HEK293T (cell line): ENCODE results near the gene LTA.

Experiments
- CTCF ChIA-PET: fragments of 350-600 bp; formaldehyde crosslinking; extraction: SDS; loops from one replicate; lab custom pipeline; 2021; ENCODE audit warnings: antibody characterized with exemption, inconsistent platforms; lab: Yijun Ruan, JAX
- POLR2A ChIA-PET: fragments of 350-600 bp; formaldehyde crosslinking; extraction: SDS; loops from one replicate; lab custom pipeline; 2020; ENCODE audit warnings: antibody characterized with exemption, inconsistent platforms; lab: Yijun Ruan, JAX
- DNase-seq: peaks from one replicate; pipeline ENCODE4 v3.0.0; 2012; ENCODE audit warnings: mixed read lengths; ENCODE audit errors: extremely low spot score
- ARNT ChIP-seq: fragments of 450-650 bp; IDR thresholded peaks from 2 replicates; pipeline ENCODE4 v1.6.1; 2017; ENCODE audit warnings: mild to moderate bottlenecking
- BHLHE40 ChIP-seq: fragments of 450-650 bp; IDR thresholded peaks from 2 replicates; pipeline ENCODE4 v1.6.1; 2016; ENCODE audit warnings: mild to moderate bottlenecking, moderate library complexity, borderline replicate concordance
- CTBP1 ChIP-seq: fragments of 450-650 bp; IDR thresholded peaks from 2 replicates; pipeline ENCODE4 v1.6.1; 2016; ENCODE audit warnings: borderline replicate concordance
- ELF4 ChIP-seq: fragments of 450-650 bp; IDR thresholded peaks from 2 replicates; pipeline ENCODE4 v1.6.1; 2017; ENCODE audit warnings: antibody characterized with exemption
- FOXA1 ChIP-seq: fragments of 450-650 bp; IDR thresholded peaks from 2 replicates; pipeline ENCODE4 v1.6.1; 2016; ENCODE audit warnings: mild to moderate bottlenecking
- FOXK2 ChIP-seq: fragments of 450-650 bp; IDR thresholded peaks from 2 replicates; pipeline ENCODE4 v1.6.1; 2016; ENCODE audit warnings: mild to moderate bottlenecking
- FOXM1 ChIP-seq: fragments of 450-650 bp; IDR thresholded peaks from 2 replicates; pipeline ENCODE4 v1.6.1; 2017; ENCODE audit warnings: mild to moderate bottlenecking, borderline replicate concordance
- HDGF ChIP-seq: fragments of 450-650 bp; IDR thresholded peaks from 2 replicates; pipeline ENCODE4 v1.6.1; 2017; ENCODE audit warnings: antibody characterized with exemption, borderline replicate concordance
- L3MBTL2 ChIP-seq: fragments of 450-650 bp; conservative IDR thresholded peaks from 2 replicates; pipeline ENCODE4 v1.6.1; 2016; ENCODE audit warnings: mild to moderate bottlenecking
- LEF1 ChIP-seq: fragments of 450-650 bp; IDR thresholded peaks from 2 replicates; pipeline ENCODE4 v1.6.1; 2017; ENCODE audit warnings: mild to moderate bottlenecking, borderline replicate concordance
- NFRKB ChIP-seq: fragments of 450-650 bp; IDR thresholded peaks from 2 replicates; pipeline ENCODE4 v1.6.1; 2016; ENCODE audit warnings: mild to moderate bottlenecking, moderate library complexity
- SP1 ChIP-seq: fragments of 450-650 bp; IDR thresholded peaks from 2 replicates; pipeline ENCODE4 v1.6.1; 2017
- SUZ12 ChIP-seq: fragments of 450-650 bp; IDR thresholded peaks from 2 replicates; pipeline ENCODE4 v1.6.1; 2016; ENCODE audit warnings: mild to moderate bottlenecking
- TARDBP ChIP-seq: fragments of 450-650 bp; IDR thresholded peaks from 2 replicates; pipeline ENCODE4 v1.6.1; 2016
- ZNF384 ChIP-seq: fragments of 450-650 bp; IDR thresholded peaks from 2 replicates; pipeline ENCODE4 v1.6.1; 2016
- TF ChIP-seq, protein P1 (sequence below): fragments of 450-650 bp; IDR thresholded peaks from 2 replicates; pipeline ENCODE4 v1.6.1; 2016

Gene LTA

GRCh38 chr6:31577579-31577966 is 5.5 kb downstream of the LTA start:
- no peak for TF ChIP-seq FOXM1
- TF ChIP-seq HDGF = no peak
- TF ChIP-seq ARNT = no peak
- TF ChIP-seq NFRKB = no peak
- no peak for TF ChIP-seq TARDBP
- TF ChIP-seq, protein P1, sequence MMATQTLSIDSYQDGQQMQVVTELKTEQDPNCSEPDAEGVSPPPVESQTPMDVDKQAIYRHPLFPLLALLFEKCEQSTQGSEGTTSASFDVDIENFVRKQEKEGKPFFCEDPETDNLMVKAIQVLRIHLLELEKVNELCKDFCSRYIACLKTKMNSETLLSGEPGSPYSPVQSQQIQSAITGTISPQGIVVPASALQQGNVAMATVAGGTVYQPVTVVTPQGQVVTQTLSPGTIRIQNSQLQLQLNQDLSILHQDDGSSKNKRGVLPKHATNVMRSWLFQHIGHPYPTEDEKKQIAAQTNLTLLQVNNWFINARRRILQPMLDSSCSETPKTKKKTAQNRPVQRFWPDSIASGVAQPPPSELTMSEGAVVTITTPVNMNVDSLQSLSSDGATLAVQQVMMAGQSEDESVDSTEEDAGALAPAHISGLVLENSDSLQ = no peak
- no peak for TF ChIP-seq ZNF384
- TF ChIP-seq L3MBTL2 = no peak
- TF ChIP-seq LEF1 = no peak
- no peak for TF ChIP-seq ELF4
- TF ChIP-seq SUZ12 = no peak
- no peak for TF ChIP-seq SP1
- no peak for TF ChIP-seq FOXK2
- TF ChIP-seq BHLHE40 = no peak
- DNase-seq = no peak
- CTCF ChIA-PET = interaction anchor here (1.3 to 13.5 kb wide), 2 partner anchors 9 to 19 kb away, joined by 4 to 149 read pairs; partner anchors contain the start of genes LST1 and NCR3
- POLR2A ChIA-PET = interaction anchor here (0.8 to 1.3 kb wide), 3 partner anchors 11 to 30 kb away, joined by 3 read pairs; partner anchors contain the start of gene NFKBIL1

- POLR2A ChIA-PET = interaction anchor here (0.8 to 1.3 kb wide), 3 partner anchors 12 to 31 kb away, joined by 3 read pairs; partner anchors contain the start of gene NFKBIL1
- TF ChIP-seq BHLHE40 (no peak), HDGF (no peak), SUZ12 (no peak), CTBP1 (no peak), TARDBP (no peak), LEF1 (no peak)
- CTCF ChIA-PET = interaction anchor here (1.3 to 13.5 kb wide), 2 partner anchors 8 to 18 kb away, joined by 4 to 149 read pairs; partner anchors contain the start of genes LST1 and NCR3
- no peak for DNase-seq
Measured at GRCh38 chr6:31578184-31579118, 6.4 kb downstream of the LTA start.

- DNase-seq = no peak
- TF ChIP-seq ARNT (no peak), FOXA1 (no peak), LEF1 (no peak), HDGF (no peak), CTBP1 (no peak), FOXK2 (no peak), FOXM1 (no peak), BHLHE40 (no peak), ZNF384 (no peak), TARDBP (no peak), ELF4 (no peak), SUZ12 (no peak)
- TF ChIP-seq, protein P1 = no peak
- CTCF ChIA-PET = interaction anchor here (13.5 kb wide), 1 partner anchor 17 kb away, joined by 149 read pairs; the partner anchor contains the start of gene NCR3
- POLR2A ChIA-PET = no interaction called here
Measured at GRCh38 chr6:31579119-31579505, 7.0 kb downstream of the LTA start.

- no peak for TF ChIP-seq CTBP1
- TF ChIP-seq FOXA1 = no peak
- no peak for TF ChIP-seq FOXK2
- TF ChIP-seq, protein P1 = no peak
- no peak for TF ChIP-seq SP1
- ChIA-PET POLR2A (interaction anchor here (0.6 to 3.5 kb wide), 5 partner anchors 13 to 38 kb away, joined by 3 to 23 read pairs (median 4); partner anchors contain the start of genes ATP6V1G2, DDX39B, NCR3 and NFKBIL1), CTCF (interaction anchor here (0.6 to 13.5 kb wide), 6 partner anchors 9 to 85 kb away, joined by 3 to 149 read pairs (median 6); partner anchors contain the start of gene NCR3)
- no peak for DNase-seq
Measured at GRCh38 chr6:31579546-31580437, 7.7 kb downstream of the LTA start.

- POLR2A ChIA-PET = interaction anchor here (0.6 to 3.5 kb wide), 8 partner anchors 9 to 133 kb away, joined by 3 to 23 read pairs (median 4); partner anchors contain the start of genes ATP6V1G2, DDX39B, NCR3 and NFKBIL1
- CTCF ChIA-PET = interaction anchor here (0.6 to 13.5 kb wide), 6 partner anchors 9 to 85 kb away, joined by 3 to 149 read pairs (median 6); partner anchors contain the start of gene NCR3
- TF ChIP-seq BHLHE40 (no peak), ELF4 (no peak), CTBP1 (no peak), ARNT (no peak), SUZ12 (no peak)
- no peak for DNase-seq
Measured at GRCh38 chr6:31580438-31580740, 8.3 kb downstream of the LTA start.
